PFSK-1 (cell line): ENCODE measurements around the gene SLC24A4.

Source experiments
- FOXP2 ChIP-seq: optimal IDR thresholded peaks from 2 replicates; pipeline ENCODE3; 2011; ENCODE audit warnings: borderline replicate concordance, control low read depth, inconsistent platforms; ENCODE audit not compliant: insufficient read depth; ENCODE audit errors: extremely low read length, extremely low read depth
- POLR2AphosphoS5 ChIP-seq: IDR thresholded peaks from 2 replicates; pipeline ENCODE4 v1.6.1; 2012; ENCODE audit warnings: low read depth, mild to moderate bottlenecking, control low read depth, low read length, moderate library complexity
- SIN3A ChIP-seq: IDR thresholded peaks from 2 replicates; pipeline ENCODE4 v1.6.1; 2012; ENCODE audit warnings: mild to moderate bottlenecking, low read length, moderate library complexity, borderline replicate concordance; ENCODE audit not compliant: insufficient read depth
- TAF1 ChIP-seq: IDR thresholded peaks from 2 replicates; pipeline ENCODE4 v1.6.1; 2012; ENCODE audit warnings: low read length, control low read depth, borderline replicate concordance; ENCODE audit not compliant: insufficient read depth
- TF ChIP-seq, protein P1 (sequence below), 2 experiments: IDR thresholded peaks; 2 replicates each; pipeline versions ENCODE4 v1.6.1 to v1.8.0; 2011 to 2012; ENCODE audit warnings: low read depth in 2 of 2, low read length in 2 of 2, control low read depth in 1 of 2, inconsistent platforms in 1 of 2, mild to moderate bottlenecking in 1 of 2, moderate library complexity in 1 of 2; ENCODE audit not compliant: insufficient read depth in 1 of 2

The SLC24A4 gene

DNA sequence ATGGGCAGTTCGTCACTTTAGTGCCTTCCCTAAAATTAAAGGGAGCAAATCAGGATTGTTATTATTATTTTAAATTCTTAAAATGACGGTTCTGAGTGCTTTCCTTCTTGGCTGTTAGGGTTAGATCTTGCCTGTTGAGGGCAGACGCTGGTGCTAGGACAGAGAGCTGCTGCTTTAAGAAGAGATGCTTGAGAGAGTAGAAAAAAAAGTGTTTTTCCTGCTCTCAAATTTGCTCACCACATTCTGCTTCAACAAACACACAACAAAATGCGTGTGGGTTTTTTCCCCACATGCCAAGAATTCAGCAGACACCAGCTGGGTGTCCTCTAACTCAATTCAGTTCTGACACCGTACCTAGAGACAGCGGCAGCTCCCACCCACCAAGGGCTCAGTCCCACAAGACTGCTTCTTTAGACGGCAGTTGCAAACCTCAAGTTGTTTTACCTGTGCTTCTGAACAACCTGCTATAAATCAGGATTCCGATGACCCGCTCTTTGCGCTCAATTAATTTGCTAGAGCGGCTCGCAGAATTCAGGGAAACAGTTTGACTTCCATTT, 114.8 kb downstream of the SLC24A4 start:
- TF ChIP-seq SIN3A = no peak
- TF ChIP-seq, protein P1, sequence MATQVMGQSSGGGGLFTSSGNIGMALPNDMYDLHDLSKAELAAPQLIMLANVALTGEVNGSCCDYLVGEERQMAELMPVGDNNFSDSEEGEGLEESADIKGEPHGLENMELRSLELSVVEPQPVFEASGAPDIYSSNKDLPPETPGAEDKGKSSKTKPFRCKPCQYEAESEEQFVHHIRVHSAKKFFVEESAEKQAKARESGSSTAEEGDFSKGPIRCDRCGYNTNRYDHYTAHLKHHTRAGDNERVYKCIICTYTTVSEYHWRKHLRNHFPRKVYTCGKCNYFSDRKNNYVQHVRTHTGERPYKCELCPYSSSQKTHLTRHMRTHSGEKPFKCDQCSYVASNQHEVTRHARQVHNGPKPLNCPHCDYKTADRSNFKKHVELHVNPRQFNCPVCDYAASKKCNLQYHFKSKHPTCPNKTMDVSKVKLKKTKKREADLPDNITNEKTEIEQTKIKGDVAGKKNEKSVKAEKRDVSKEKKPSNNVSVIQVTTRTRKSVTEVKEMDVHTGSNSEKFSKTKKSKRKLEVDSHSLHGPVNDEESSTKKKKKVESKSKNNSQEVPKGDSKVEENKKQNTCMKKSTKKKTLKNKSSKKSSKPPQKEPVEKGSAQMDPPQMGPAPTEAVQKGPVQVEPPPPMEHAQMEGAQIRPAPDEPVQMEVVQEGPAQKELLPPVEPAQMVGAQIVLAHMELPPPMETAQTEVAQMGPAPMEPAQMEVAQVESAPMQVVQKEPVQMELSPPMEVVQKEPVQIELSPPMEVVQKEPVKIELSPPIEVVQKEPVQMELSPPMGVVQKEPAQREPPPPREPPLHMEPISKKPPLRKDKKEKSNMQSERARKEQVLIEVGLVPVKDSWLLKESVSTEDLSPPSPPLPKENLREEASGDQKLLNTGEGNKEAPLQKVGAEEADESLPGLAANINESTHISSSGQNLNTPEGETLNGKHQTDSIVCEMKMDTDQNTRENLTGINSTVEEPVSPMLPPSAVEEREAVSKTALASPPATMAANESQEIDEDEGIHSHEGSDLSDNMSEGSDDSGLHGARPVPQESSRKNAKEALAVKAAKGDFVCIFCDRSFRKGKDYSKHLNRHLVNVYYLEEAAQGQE (IDR thresholded peaks at IDR 0.05; ENCODE audit: insufficient read depth in 1 of 2, low read depth in 2 of 2, low read length in 2 of 2) = no peak
- no peak for TF ChIP-seq TAF1
- TF ChIP-seq FOXP2 = no peak
- TF ChIP-seq POLR2AphosphoS5 = no peak

DNA sequence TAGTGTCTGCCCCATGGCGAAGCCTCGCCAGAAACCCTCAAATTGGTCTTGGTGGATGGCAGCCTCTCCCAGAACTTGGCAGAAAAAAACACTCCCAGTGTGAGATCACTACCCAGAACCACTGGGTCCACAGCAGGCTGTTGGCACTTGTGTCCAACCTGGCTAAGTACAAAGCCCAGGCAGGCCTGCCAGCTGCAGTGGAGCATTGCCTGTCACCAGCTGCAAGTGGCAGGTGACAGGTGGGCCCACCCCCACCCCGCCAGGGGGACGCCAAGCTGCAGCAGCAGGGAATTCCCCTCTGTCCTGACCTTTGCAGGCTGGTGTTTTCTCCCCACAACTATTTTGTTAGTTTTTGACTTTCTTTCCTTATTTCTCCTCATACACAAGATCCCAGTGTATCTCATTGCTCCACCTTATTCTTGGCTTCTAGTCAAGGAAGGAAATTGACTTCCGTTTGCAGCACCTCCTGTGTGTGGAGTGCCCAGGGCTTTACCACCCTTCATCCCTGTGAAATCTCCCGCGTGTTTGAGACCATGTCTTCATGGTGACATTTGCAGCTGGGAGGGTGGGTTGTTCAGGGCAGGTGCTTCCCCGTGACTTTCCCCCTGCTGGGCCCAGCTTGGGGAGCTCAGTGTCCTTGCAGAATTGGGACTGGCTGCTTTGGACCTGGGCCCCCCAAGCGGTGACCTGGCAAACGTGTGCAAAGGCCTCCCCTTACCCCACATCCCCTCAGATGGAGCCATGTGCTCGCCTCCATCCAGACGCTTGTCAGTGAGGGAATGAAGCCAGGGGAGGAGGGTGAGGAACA, 116.8 kb downstream of the SLC24A4 start:
- TF ChIP-seq TAF1 = no peak
- TF ChIP-seq POLR2AphosphoS5 = no peak
- TF ChIP-seq, protein P1 (IDR thresholded peaks at IDR 0.05; ENCODE audit: insufficient read depth in 1 of 2, low read depth in 2 of 2, low read length in 2 of 2) = no peak
- no peak for TF ChIP-seq SIN3A
- no peak for TF ChIP-seq FOXP2

DNA sequence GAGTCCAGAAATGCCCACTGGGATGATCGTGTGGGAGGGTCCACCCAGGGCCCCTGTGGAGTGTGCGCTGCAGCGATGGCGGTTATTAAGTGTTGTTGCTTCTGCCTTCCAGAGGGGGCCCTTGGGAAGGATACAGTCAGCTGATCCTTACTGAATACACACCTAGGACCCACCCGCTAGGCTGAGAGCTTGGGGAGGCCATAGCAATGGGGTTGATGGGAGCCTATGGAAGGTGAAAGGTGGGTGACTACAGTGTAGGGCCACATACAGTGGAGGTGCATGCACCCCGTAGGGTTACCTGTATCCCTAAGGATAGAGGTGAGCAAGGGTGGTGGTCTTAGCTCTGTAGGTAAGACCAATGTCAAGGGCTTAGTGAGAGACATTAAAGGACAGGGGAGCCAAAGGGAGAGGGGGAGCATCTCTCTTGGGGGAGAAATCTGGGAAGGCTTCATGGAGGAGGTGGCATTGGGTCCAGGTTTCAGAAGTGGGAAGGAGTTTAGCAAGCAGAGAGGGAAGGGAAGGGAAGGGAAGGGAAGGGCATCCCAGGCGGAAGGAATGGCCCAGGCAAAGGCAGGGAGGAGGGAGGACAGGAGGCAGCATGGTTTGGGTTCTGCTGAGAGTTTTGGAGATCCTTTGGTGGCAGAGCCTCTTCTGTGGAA, 117.5 kb downstream of the SLC24A4 start:
- TF ChIP-seq, protein P1 (IDR thresholded peaks at IDR 0.05; ENCODE audit: insufficient read depth in 1 of 2, low read depth in 2 of 2, low read length in 2 of 2) = no peak
- TF ChIP-seq TAF1 (no peak), FOXP2 (no peak), SIN3A (no peak), POLR2AphosphoS5 (no peak)

DNA sequence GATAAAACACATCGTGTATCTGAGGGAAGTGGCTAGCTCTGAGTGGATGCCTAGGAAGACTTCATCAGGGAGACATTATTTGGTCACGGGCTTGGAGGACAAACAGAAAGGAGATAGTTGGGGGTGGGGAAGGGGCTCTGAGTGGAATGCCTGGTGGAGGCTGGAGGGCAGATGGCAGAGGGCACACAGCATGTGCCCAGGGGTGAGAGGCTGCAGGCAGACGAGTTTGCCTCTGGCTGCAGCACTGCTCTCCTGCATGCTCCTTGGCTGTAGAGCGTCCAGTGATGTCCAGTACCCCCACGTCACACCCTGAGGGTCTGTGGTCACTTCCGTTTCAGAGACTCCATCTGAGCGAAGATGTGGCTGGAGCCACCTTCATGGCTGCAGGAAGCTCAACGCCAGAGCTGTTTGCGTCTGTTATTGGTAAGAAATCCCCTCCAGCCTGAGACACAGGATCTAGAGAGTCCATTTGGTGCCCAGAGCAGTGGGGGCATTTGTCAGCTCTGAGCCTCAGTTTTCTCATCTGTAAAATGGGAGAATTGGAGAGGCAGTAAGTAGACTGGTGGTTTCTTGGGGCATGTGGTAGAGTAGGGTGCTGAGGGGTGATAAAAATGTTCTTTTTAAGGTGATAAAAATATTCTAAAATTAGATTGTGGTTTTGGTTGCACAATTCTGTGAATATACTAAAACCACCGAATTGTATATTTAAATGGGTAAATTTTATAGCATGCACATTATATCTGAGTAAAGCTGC, 119.0 kb downstream of the SLC24A4 start:
- TF ChIP-seq SIN3A (no peak), TAF1 (no peak), POLR2AphosphoS5 (no peak), FOXP2 (no peak)
- TF ChIP-seq, protein P1 (IDR thresholded peaks at IDR 0.05; ENCODE audit: insufficient read depth in 1 of 2, low read depth in 2 of 2, low read length in 2 of 2) = no peak
